ENCODE results near the gene FAM107B. TPM values are rescaled to one million over a fixed set of nuclear protein-coding genes. Genes with fewer than 3 reads are reported as not detected.

Gene FAM107B
- polyA plus RNA-seq, 1 donor: 44.0 TPM

DNA sequence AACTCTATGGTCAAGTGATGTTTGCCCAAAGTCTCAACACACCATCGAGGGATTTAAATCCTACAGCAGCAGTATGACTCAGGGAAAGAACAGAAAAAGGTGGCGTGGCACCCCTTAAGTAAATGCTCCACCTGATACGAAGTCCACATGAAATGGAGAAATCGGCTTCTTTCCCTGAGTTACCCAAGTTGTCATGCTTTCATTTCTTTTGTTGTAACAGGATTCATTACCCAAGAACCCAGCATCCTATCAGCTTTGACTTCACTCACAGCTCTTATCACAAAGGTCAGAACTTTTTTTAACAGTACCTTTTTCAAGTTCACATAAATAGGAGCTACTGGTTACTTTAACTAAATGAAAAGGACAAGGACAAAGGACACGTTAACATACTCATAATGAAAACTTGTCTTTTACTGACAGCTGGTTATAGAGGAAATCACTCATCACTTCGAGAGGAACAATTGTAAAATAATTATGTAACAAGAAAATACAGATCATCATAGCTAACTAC is 224.2 kb downstream of the FAM107B start:
- Histone ChIP-seq H3K27ac (ENCODE audit: low read length) (peak overlapping the region; percentile 79), H3K4me1 (ENCODE audit: control insufficient read depth, insufficient read depth, low read length) (peaks cover 43% of the 10 kb centered on the region), H3K36me3 (ENCODE audit: control insufficient read depth, insufficient read depth, low read length) (no peaks in the 10 kb centered on the region), H3K9me3 (ENCODE audit: control insufficient read depth, low read depth, low read length) (no peaks in the 10 kb centered on the region), H3K27me3 (ENCODE audit: control insufficient read depth, insufficient read depth, low read length) (no peaks in the 10 kb centered on the region), H3K4me3 (ENCODE audit: low read length) (no peak overlapping the region)
- WGBS (ENCODE audit: insufficient coverage, low lambda C conversion rate): 53% methylated on average over 3 of the region's 6 CpGs
- DNase-seq: peak; percentile 95 to 98

DNA sequence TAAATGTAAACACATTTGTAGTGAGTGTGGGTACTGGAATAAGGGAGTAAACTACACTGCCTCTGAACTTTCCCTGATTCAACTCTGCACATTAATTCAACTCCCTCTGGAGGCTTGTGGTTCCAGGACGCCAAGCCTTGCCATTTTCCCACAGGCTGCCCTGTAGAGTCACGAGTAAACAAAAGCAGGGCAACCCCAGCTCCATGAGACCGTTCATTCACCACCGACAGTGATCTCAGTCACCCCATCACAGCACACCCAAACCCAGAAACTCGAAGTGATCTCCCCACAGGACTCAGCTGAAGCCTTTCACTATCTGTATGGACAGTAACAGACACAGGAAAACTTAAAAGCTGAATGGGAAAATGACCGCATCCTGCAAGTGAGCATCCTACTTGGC is 225.2 kb downstream of the FAM107B start:
- DNase-seq: no peak
- H3K27ac ChIP-seq (ENCODE audit: low read length): peak overlapping the region; percentile 72
- H3K4me3 ChIP-seq (ENCODE audit: low read length): no peak overlapping the region
- H3K27me3 ChIP-seq (ENCODE audit: control insufficient read depth, insufficient read depth, low read length): no peaks in the 10 kb centered on the region
- WGBS (ENCODE audit: insufficient coverage, low lambda C conversion rate): no CpG with 5 or more reads among the region's 6 CpGs
- H3K9me3 ChIP-seq (ENCODE audit: control insufficient read depth, low read depth, low read length): no peaks in the 10 kb centered on the region
- peaks cover 37% of the 10 kb centered on the region for H3K4me1 ChIP-seq (ENCODE audit: control insufficient read depth, insufficient read depth, low read length)
- H3K36me3 ChIP-seq (ENCODE audit: control insufficient read depth, insufficient read depth, low read length): no peaks in the 10 kb centered on the region

DNA sequence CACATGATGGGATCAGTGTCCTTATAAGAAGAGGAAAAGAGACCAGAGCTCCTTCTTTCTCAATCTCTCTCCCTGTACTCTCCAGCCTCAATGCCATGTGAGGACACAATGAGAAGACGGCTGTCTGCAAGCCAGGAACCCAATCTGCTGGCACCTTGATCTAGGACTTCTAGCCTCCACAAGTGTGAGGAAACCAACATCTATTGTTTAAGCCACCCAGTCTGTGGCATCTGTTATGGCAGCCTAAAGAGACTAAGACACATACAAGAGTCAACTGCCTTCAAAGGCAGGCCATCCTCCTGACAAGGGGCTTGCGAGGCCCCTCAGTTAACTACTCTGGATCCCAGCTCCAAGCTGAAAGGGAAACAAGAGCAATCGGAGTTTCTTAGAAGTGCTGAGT is 225.7 kb downstream of the FAM107B start:
- peaks cover 32% of the 10 kb centered on the region for H3K4me1 ChIP-seq (ENCODE audit: control insufficient read depth, insufficient read depth, low read length)
- H3K4me3 ChIP-seq (ENCODE audit: low read length): no peak overlapping the region
- H3K27ac ChIP-seq (ENCODE audit: low read length): peak overlapping the region; percentile 72
- DNase-seq: no peak
- H3K36me3 ChIP-seq (ENCODE audit: control insufficient read depth, insufficient read depth, low read length): no peaks in the 10 kb centered on the region
- no peaks in the 10 kb centered on the region for H3K9me3 ChIP-seq (ENCODE audit: control insufficient read depth, low read depth, low read length)
- WGBS (ENCODE audit: insufficient coverage, low lambda C conversion rate): no CpG with 5 or more reads among the region's 3 CpGs
- no peaks in the 10 kb centered on the region for H3K27me3 ChIP-seq (ENCODE audit: control insufficient read depth, insufficient read depth, low read length)

- no peak overlapping the region for H3K27ac ChIP-seq (ENCODE audit: low read length)
- DNase-seq: no peak
- no CpG with 5 or more reads among the region's 11 CpGs for WGBS (ENCODE audit: insufficient coverage, low lambda C conversion rate)
- peaks cover 32% of the 10 kb centered on the region for H3K4me1 ChIP-seq (ENCODE audit: control insufficient read depth, insufficient read depth, low read length)
- no peak overlapping the region for H3K4me3 ChIP-seq (ENCODE audit: low read length)
- H3K36me3 ChIP-seq (ENCODE audit: control insufficient read depth, insufficient read depth, low read length): no peaks in the 10 kb centered on the region
- no peaks in the 10 kb centered on the region for H3K9me3 ChIP-seq (ENCODE audit: control insufficient read depth, low read depth, low read length)
- no peaks in the 10 kb centered on the region for H3K27me3 ChIP-seq (ENCODE audit: control insufficient read depth, insufficient read depth, low read length)
Measured at GRCh38 chr10:14548474-14548873, 226.2 kb downstream of the FAM107B start.

DNA sequence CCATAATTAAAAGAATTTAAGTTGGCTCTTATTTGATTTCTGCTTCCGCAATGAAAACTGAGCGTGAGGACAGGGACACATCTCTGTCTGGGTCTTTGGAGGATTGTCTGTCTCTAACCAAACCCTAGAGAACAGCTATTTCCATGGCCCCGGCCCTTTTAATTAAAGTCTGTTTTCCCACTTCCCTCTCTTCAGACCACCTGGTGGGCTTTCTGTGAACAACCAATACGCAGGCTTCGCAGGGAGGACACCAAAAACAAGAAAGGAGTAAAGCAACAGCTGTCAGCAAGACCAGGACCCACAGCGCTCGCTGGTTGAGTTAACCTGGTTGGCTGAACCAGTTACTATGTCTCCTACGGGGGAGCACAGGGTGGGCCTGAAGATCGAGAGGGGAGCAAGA is 226.9 kb downstream of the FAM107B start:
- Histone ChIP-seq H3K4me1 (ENCODE audit: control insufficient read depth, insufficient read depth, low read length) (peaks cover 32% of the 10 kb centered on the region), H3K27me3 (ENCODE audit: control insufficient read depth, insufficient read depth, low read length) (no peaks in the 10 kb centered on the region), H3K27ac (ENCODE audit: low read length) (no peak overlapping the region), H3K36me3 (ENCODE audit: control insufficient read depth, insufficient read depth, low read length) (no peaks in the 10 kb centered on the region), H3K9me3 (ENCODE audit: control insufficient read depth, low read depth, low read length) (no peaks in the 10 kb centered on the region), H3K4me3 (ENCODE audit: low read length) (no peak overlapping the region)
- no peak for DNase-seq
- WGBS (ENCODE audit: insufficient coverage, low lambda C conversion rate): no CpG with 5 or more reads among the region's 9 CpGs

GRCh38 chr10:14545827-14546226 is 228.9 kb downstream of the FAM107B start:
- WGBS (ENCODE audit: insufficient coverage, low lambda C conversion rate): 80% methylated on average over 1 of the region's 4 CpGs
- Histone ChIP-seq H3K36me3 (ENCODE audit: control insufficient read depth, insufficient read depth, low read length) (peaks cover 3% of the 10 kb centered on the region), H3K4me1 (ENCODE audit: control insufficient read depth, insufficient read depth, low read length) (peaks cover 23% of the 10 kb centered on the region), H3K27ac (ENCODE audit: low read length) (no peak overlapping the region), H3K9me3 (ENCODE audit: control insufficient read depth, low read depth, low read length) (no peaks in the 10 kb centered on the region), H3K27me3 (ENCODE audit: control insufficient read depth, insufficient read depth, low read length) (no peaks in the 10 kb centered on the region), H3K4me3 (ENCODE audit: low read length) (no peak overlapping the region)
- no peak for DNase-seq

DNA sequence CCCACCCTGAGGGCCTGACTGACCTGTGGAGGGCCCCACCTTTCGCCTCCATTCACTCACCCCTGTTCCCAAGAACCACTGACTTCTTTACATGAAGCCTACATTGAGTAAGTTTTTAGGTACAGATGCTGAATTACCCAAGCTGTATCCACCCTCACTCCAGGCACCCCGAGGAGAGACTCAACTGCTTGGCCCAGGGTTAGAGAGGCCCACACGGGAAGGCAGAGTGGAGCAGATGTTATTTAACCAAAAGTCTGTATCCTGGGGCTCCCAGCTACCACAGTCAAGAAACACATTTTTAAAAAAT is 230.8 kb downstream of the FAM107B start:
- H3K27me3 ChIP-seq (ENCODE audit: control insufficient read depth, insufficient read depth, low read length): no peaks in the 10 kb centered on the region
- H3K4me1 ChIP-seq (ENCODE audit: control insufficient read depth, insufficient read depth, low read length): peaks cover 12% of the 10 kb centered on the region
- no CpG with 5 or more reads among the region's 3 CpGs for WGBS (ENCODE audit: insufficient coverage, low lambda C conversion rate)

GRCh38 chr10:14543046-14543903 is 231.4 kb downstream of the FAM107B start:
- peak in 1 of 2 donors; percentile 43 for DNase-seq
- Histone ChIP-seq H3K9me3 (ENCODE audit: control insufficient read depth, low read depth, low read length) (no peaks in the 10 kb centered on the region), H3K36me3 (ENCODE audit: control insufficient read depth, insufficient read depth, low read length) (peaks cover 3% of the 10 kb centered on the region), H3K27ac (ENCODE audit: low read length) (peak overlapping the region; percentile 4), H3K27me3 (ENCODE audit: control insufficient read depth, insufficient read depth, low read length) (no peaks in the 10 kb centered on the region), H3K4me1 (ENCODE audit: control insufficient read depth, insufficient read depth, low read length) (peaks cover 12% of the 10 kb centered on the region), H3K4me3 (ENCODE audit: low read length) (no peak overlapping the region)
- 60% methylated on average over 3 of the region's 11 CpGs for WGBS (ENCODE audit: insufficient coverage, low lambda C conversion rate)

More for the DNA sequence above, 230.8 kb downstream of the FAM107B start:
- no peak overlapping the region for H3K4me3 ChIP-seq (ENCODE audit: low read length)
- H3K9me3 ChIP-seq (ENCODE audit: control insufficient read depth, low read depth, low read length): no peaks in the 10 kb centered on the region
- DNase-seq: no peak
- no peak overlapping the region for H3K27ac ChIP-seq (ENCODE audit: low read length)
- H3K36me3 ChIP-seq (ENCODE audit: control insufficient read depth, insufficient read depth, low read length): peaks cover 3% of the 10 kb centered on the region

DNA sequence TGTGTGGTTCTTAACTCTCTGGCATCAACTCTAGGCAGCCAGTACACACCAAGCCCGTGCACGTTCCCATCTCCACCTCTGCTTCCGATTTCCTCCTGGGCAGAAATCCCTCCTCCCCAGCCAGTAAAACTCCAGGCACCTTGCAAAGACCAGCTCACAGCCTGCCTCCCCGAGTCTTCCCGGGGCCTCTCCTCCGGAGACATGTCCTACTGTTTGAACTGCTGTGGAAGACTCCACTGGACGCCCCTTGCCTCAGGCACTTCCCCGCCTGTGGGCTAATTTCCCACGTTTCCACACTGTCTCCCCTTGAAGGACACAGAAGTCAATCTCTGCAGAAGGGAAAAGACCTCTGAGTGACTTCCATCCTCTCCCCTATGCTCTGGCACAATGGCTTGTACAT is 233.3 kb downstream of the FAM107B start:
- Histone ChIP-seq H3K36me3 (ENCODE audit: control insufficient read depth, insufficient read depth, low read length) (peaks cover 3% of the 10 kb centered on the region), H3K27ac (ENCODE audit: low read length) (no peak overlapping the region), H3K27me3 (ENCODE audit: control insufficient read depth, insufficient read depth, low read length) (no peaks in the 10 kb centered on the region), H3K4me1 (ENCODE audit: control insufficient read depth, insufficient read depth, low read length) (peaks cover 12% of the 10 kb centered on the region), H3K9me3 (ENCODE audit: control insufficient read depth, low read depth, low read length) (no peaks in the 10 kb centered on the region), H3K4me3 (ENCODE audit: low read length) (no peak overlapping the region)
- DNase-seq: no peak
- WGBS (ENCODE audit: insufficient coverage, low lambda C conversion rate): no CpG with 5 or more reads among the region's 9 CpGs

DNA sequence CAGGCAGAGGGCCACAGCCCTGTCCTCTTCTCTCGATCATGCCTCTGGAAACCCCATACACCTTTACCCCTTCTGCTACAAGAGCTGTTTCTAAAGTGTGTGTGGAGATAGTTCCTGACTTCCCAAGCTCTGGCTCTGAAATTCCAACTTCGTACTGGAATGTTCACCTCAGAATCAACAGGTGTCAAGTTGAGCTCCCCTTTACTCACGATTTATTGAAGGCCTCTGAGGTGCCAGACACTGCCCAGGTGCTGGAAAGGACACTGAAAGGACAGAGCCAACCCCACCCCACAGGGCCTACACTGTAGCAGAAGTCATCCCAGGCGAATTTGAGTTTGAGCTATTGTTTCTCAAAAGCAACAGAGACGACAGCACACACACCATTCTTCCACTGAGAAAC is 234.1 kb downstream of the FAM107B start:
- Histone ChIP-seq H3K36me3 (ENCODE audit: control insufficient read depth, insufficient read depth, low read length) (peaks cover 3% of the 10 kb centered on the region), H3K4me1 (ENCODE audit: control insufficient read depth, insufficient read depth, low read length) (peaks cover 15% of the 10 kb centered on the region), H3K4me3 (ENCODE audit: low read length) (no peak overlapping the region), H3K27ac (ENCODE audit: low read length) (no peak overlapping the region), H3K27me3 (ENCODE audit: control insufficient read depth, insufficient read depth, low read length) (no peaks in the 10 kb centered on the region), H3K9me3 (ENCODE audit: control insufficient read depth, low read depth, low read length) (no peaks in the 10 kb centered on the region)
- DNase-seq: no peak
- WGBS (ENCODE audit: insufficient coverage, low lambda C conversion rate): no CpG with 5 or more reads among the region's 5 CpGs

- Histone ChIP-seq H3K27me3 (ENCODE audit: control insufficient read depth, insufficient read depth, low read length) (no peaks in the 10 kb centered on the region), H3K4me1 (ENCODE audit: control insufficient read depth, insufficient read depth, low read length) (peaks cover 18% of the 10 kb centered on the region), H3K27ac (ENCODE audit: low read length) (no peak overlapping the region), H3K9me3 (ENCODE audit: control insufficient read depth, low read depth, low read length) (no peaks in the 10 kb centered on the region), H3K36me3 (ENCODE audit: control insufficient read depth, insufficient read depth, low read length) (peaks cover 3% of the 10 kb centered on the region), H3K4me3 (ENCODE audit: low read length) (no peak overlapping the region)
- WGBS (ENCODE audit: insufficient coverage, low lambda C conversion rate): no CpG with 5 or more reads among the region's 3 CpGs
- DNase-seq: no peak
Measured at GRCh38 chr10:14540062-14540461, 234.6 kb downstream of the FAM107B start.

Measured in large intestine (tissue), 3 donors.